Measurements from ENCODE around the gene TRIM24. TPM values are rescaled to one million over a fixed set of nuclear protein-coding genes. Genes with fewer than 3 reads are reported as not detected.
A peak's percentile ranks its signal among the peaks of the same experiment; 100 is the strongest.

Gene TRIM24
- total RNA-seq, 4 donors from 2014 or later, result 13.9 to 16.2 (median 14.1) TPM

DNA sequence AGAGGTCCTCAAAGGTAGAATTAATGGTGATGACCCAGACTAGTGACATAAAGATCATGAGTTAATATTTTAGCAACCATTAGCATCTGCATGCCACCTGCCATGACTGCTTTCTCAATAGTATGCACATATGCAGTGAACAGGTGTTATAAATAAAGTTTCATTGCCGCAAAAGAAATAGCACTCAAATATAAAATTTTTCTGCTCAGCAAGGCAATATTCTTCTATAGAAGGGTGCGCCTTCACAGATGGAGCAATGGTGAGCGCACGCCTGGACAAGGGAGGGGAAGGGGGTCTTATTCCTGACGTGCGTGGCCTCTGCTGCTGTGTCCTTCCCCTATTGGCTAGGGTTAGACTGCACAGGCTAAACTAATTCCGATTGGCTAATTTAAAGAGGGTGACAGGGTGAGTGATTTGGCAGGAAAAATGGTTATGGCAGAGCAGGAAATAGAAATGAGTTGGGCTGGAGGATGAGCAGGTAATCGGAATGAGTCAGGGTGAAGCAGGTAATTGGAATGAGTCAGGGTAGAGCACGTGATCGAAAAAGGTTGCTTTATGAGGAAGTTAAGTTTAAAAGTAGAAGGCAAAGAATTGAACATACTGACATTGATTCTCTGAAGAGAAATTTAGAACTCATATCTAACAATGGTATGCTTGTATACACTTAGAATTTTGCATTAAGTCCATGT, 24.7 kb upstream of the TRIM24 start:
- ATAC-seq, result no peak
- no peak overlapping the region for H3K4me3 ChIP-seq
- H3K27ac ChIP-seq, result no peak overlapping the region
- peaks cover 0 to 18% (median 0%) of the 10 kb centered on the region in 3 donors for H3K9me3 ChIP-seq
- WGBS, 2 donors (ENCODE audit: low coverage in 1 of 2), result 90% methylated on average over 3 to 10 of the region's 10 CpGs
- no peaks in the 10 kb centered on the region for H3K4me1 ChIP-seq
- TF ChIP-seq EP300 (IDR thresholded peaks at IDR 0.05) (no peak), POLR2A (IDR thresholded peaks at IDR 0.05) (no peak), POLR2AphosphoS5 (IDR thresholded peaks at IDR 0.05) (no peak)
- TF ChIP-seq, protein P1, sequence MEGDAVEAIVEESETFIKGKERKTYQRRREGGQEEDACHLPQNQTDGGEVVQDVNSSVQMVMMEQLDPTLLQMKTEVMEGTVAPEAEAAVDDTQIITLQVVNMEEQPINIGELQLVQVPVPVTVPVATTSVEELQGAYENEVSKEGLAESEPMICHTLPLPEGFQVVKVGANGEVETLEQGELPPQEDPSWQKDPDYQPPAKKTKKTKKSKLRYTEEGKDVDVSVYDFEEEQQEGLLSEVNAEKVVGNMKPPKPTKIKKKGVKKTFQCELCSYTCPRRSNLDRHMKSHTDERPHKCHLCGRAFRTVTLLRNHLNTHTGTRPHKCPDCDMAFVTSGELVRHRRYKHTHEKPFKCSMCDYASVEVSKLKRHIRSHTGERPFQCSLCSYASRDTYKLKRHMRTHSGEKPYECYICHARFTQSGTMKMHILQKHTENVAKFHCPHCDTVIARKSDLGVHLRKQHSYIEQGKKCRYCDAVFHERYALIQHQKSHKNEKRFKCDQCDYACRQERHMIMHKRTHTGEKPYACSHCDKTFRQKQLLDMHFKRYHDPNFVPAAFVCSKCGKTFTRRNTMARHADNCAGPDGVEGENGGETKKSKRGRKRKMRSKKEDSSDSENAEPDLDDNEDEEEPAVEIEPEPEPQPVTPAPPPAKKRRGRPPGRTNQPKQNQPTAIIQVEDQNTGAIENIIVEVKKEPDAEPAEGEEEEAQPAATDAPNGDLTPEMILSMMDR (IDR thresholded peaks at IDR 0.05), result no peak
- no peaks in the 10 kb centered on the region for H3K36me3 ChIP-seq
- H3K27me3 ChIP-seq, result no peaks in the 10 kb centered on the region

DNA sequence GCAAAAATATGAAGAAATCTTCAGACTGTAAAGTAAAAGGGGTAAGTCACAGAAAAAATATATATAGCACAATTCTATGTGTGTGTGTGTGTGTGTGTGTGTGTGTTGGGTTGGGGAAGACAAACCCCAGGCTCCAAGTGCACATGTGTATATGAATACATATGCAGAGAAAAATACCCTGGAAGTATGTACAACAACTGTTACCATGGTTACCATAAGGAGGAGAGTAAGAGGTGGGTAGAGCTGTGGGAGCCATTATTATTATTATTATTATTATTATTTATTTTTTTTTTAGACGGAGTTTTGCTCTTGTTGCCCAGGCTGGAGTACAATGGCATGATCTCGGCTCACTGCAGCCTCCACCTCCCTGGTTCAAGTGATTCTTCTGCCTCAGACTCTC, 23.7 kb upstream of the TRIM24 start:
- no peak overlapping the region for H3K4me3 ChIP-seq
- ATAC-seq, result no peak
- TF ChIP-seq POLR2AphosphoS5 (IDR thresholded peaks at IDR 0.05), result no peak
- no peak for TF ChIP-seq EP300 (IDR thresholded peaks at IDR 0.05)
- TF ChIP-seq POLR2A (IDR thresholded peaks at IDR 0.05), result no peak
- TF ChIP-seq, protein P1 (IDR thresholded peaks at IDR 0.05), result no peak
- no peaks in the 10 kb centered on the region for H3K27me3 ChIP-seq
- peaks cover 0 to 7% (median 0%) of the 10 kb centered on the region in 3 donors for H3K9me3 ChIP-seq
- no peak overlapping the region for H3K27ac ChIP-seq
- 73 to 100% methylated on average over 2 of the region's 2 CpGs for WGBS, 2 donors (ENCODE audit: low coverage in 1 of 2)
- H3K4me1 ChIP-seq, result no peaks in the 10 kb centered on the region
- no peaks in the 10 kb centered on the region for H3K36me3 ChIP-seq

DNA sequence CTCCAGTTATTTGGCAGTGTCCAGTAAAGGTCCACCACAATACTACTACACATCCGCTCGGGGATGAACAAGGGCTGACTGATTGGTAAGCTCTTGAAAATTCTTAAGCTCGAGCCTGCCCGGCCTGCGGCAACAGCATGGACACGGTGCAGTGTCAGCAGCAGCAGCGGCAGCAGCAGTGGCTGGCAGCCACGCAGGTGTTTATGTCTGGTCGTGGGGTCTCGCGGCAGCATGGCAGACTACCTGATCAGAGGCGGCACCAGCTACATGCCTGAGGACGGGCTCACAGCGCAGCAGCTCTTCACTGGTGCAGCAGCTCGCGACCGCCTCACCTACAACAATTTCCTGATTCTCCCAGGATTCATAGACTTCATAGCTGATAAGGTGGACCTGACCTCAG, 19.6 kb upstream of the TRIM24 start:
- H3K4me1 ChIP-seq, result no peaks in the 10 kb centered on the region
- no peak overlapping the region for H3K4me3 ChIP-seq
- no peak overlapping the region for H3K27ac ChIP-seq
- TF ChIP-seq, protein P1 (IDR thresholded peaks at IDR 0.05), result no peak
- TF ChIP-seq EP300 (IDR thresholded peaks at IDR 0.05) (no peak), POLR2A (IDR thresholded peaks at IDR 0.05) (no peak), POLR2AphosphoS5 (IDR thresholded peaks at IDR 0.05) (no peak)
- WGBS, 2 donors (ENCODE audit: low coverage in 1 of 2), result 98 to 100% methylated on average over 1 to 8 of the region's 17 CpGs
- H3K27me3 ChIP-seq, result peaks cover 8% of the 10 kb centered on the region
- ATAC-seq, result no peak
- H3K9me3 ChIP-seq, result no peaks in the 10 kb centered on the region
- H3K36me3 ChIP-seq, result no peaks in the 10 kb centered on the region

DNA sequence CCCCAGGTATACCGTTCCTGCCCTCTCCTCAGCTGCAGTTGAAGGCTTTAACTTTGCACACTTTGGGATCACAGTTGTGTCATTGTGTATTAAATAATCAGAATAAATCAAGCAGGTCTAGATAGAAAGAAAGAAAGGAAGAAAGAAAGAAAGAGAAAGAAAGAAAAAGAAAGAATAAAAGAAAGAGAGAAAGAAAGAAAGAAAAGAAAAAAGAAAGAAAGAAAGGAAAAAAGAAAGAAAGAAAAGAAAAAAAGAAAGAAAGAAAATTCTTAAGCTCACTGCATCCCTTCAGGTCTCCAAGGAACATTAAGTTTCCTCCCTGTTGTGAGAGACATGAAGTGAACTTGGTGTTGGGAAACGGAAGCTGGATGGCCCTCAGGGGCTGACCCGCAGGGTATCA, 17.2 kb upstream of the TRIM24 start:
- no peak overlapping the region for H3K27ac ChIP-seq
- no peak for ATAC-seq
- no peaks in the 10 kb centered on the region for H3K36me3 ChIP-seq
- H3K4me3 ChIP-seq, result no peak overlapping the region
- peaks cover 8% of the 10 kb centered on the region for H3K27me3 ChIP-seq
- no peaks in the 10 kb centered on the region for H3K9me3 ChIP-seq
- TF ChIP-seq, protein P1 (IDR thresholded peaks at IDR 0.05), result no peak
- TF ChIP-seq POLR2AphosphoS5 (IDR thresholded peaks at IDR 0.05) (no peak), EP300 (IDR thresholded peaks at IDR 0.05) (no peak), POLR2A (IDR thresholded peaks at IDR 0.05) (no peak)
- no peaks in the 10 kb centered on the region for H3K4me1 ChIP-seq
- WGBS, 2 donors (ENCODE audit: low coverage in 1 of 2), result 84 to 93% methylated on average over 2 of the region's 3 CpGs

DNA sequence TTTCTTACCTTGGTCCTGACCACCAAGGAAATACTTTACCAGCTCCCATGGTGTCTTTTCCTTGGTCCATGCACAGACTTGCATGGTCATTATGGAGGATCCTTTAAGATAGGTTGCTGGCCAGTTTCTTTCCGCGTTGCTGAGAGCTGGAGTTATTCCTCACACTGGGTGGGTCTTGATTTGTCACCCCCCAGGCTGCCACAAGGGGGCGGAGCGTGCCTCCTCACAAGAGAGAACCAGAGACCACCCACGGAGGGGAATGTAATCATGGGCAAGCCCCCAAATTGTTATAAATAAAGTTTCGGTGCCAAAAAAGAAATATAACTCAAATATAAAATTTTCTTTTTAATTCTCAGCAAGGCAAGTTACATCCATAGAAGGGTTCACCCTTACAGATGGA, 10.5 kb upstream of the TRIM24 start:
- no peak for ATAC-seq
- H3K36me3 ChIP-seq, result no peaks in the 10 kb centered on the region
- H3K27me3 ChIP-seq, result no peaks in the 10 kb centered on the region
- H3K4me3 ChIP-seq, result no peak overlapping the region
- no peak overlapping the region for H3K27ac ChIP-seq
- H3K9me3 ChIP-seq, result no peaks in the 10 kb centered on the region
- WGBS, 2 donors (ENCODE audit: low coverage in 1 of 2), result 72 to 100% methylated on average over 1 to 3 of the region's 6 CpGs
- no peaks in the 10 kb centered on the region for H3K4me1 ChIP-seq
- TF ChIP-seq POLR2AphosphoS5 (IDR thresholded peaks at IDR 0.05) (no peak), EP300 (IDR thresholded peaks at IDR 0.05) (no peak)
- TF ChIP-seq, protein P1 (IDR thresholded peaks at IDR 0.05), result peak in 1 of 4 experiments; percentile 32

Data from gastroesophageal sphincter (tissue), 4 donors.